Right atrium auricular region (tissue), 2 donors: ENCODE results near the gene CENATAC. TPM values are rescaled to one million over a fixed set of nuclear protein-coding genes. Genes with fewer than 3 reads are reported as not detected.
"Not testable (repeated sequence)": the region's sequence is repeated elsewhere in the genome, so short reads cannot be mapped to it uniquely, and the experiment has no call there.

Experiments used
- DNase-seq: peaks from one replicate; pipeline ENCODE4 v3.0.0-alpha.2; 2019; ENCODE audit warnings: low spot score
- H3K27ac ChIP-seq, 2 donors: fragments of 200-600 bp; sonication (generic); 1 replicate in 1 of 2; 2 replicates in 1 of 2; pipeline ENCODE4 v1.5.1; 2016 to 2019
- H3K27me3 ChIP-seq, 2 donors: fragments of 200-600 bp; sonication (generic); one replicate each; pipeline versions ENCODE4 v1.5.1 to v1.6.0; 2017 to 2019
- H3K36me3 ChIP-seq: fragments of 200-600 bp; sonication (generic); one replicate; pipeline ENCODE4 v1.5.1; 2016
- H3K4me1 ChIP-seq, 2 donors: fragments of 200-600 bp; sonication (generic); one replicate each; pipeline versions ENCODE4 v1.5.1 to v1.6.0; 2017 to 2019
- H3K4me3 ChIP-seq, 2 donors: fragments of 200-600 bp; sonication (generic); 1 replicate in 1 of 2; 2 replicates in 1 of 2; pipeline ENCODE4 v1.5.1; 2017 to 2019; ENCODE audit warnings: mild to moderate bottlenecking in 1 of 2, moderate library complexity in 1 of 2
- H3K9me3 ChIP-seq, 2 donors: fragments of 200-600 bp; sonication (generic); one replicate each; pipeline ENCODE4 v1.5.1; 2019
- CTCF ChIP-seq, 2 donors: fragments of 200-600 bp; sonication (generic); IDR thresholded peaks; one replicate each; pipeline ENCODE4 v1.5.1; 2019; ENCODE audit warnings: antibody characterized with exemption in 2 of 2
- total RNA-seq, 2 donors: library from RNA; depleted of rRNA; stranded (reverse); fragments of >200 nt; gene quantifications; one replicate each; pipeline ENCODE4 v1.1.0, GENCODE V29; 2016

CENATAC gene
- total RNA-seq, 2 donors from 2014 or later, result 8.7 to 11.9 TPM

- Histone ChIP-seq H3K36me3 (peaks cover 57% of the 10 kb centered on the region), H3K9me3 (no peaks in the 10 kb centered on the region), H3K4me3 (no peak overlapping the region), H3K4me1 (peaks cover 0 to 20% of the 10 kb centered on the region in 2 donors), H3K27me3 (no peaks in the 10 kb centered on the region), H3K27ac (no peak overlapping the region)
- no peak for DNase-seq
- no peak for TF ChIP-seq CTCF (IDR thresholded peaks at IDR 0.05)
Observed at GRCh38 chr11:119054418-119054817, 56.5 kb downstream of the CENATAC start.

DNA sequence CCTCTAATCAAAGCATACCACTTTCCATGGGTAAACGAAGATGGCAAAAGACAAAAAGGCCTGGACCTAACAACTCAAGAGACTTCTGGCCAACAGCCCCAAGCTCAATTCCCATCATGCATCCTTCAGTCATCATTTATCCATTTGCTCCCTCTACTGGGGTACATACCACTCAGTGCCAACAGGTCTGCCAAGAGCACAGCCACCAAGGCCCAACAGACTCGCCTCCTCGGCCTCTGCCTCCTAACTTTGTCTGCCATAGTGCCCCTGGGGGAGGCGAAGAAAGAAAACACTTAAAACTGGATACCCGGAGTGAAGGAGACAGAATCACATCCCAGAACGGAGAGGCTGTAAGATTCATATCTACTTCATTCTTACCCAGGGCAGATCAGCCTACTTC lies 58.0 kb downstream of the CENATAC start:
- no peak for DNase-seq
- peak overlapping the region; percentile 85 to 86 for H3K27ac ChIP-seq
- peaks cover 43% of the 10 kb centered on the region for H3K36me3 ChIP-seq
- no peaks in the 10 kb centered on the region for H3K9me3 ChIP-seq
- peak overlapping the region; percentile 78 to 90 for H3K4me3 ChIP-seq
- TF ChIP-seq CTCF (IDR thresholded peaks at IDR 0.05), result no peak
- no peaks in the 10 kb centered on the region for H3K27me3 ChIP-seq
- peaks cover 0 to 20% of the 10 kb centered on the region in 2 donors for H3K4me1 ChIP-seq

GRCh38 chr11:119056421-119056999 lies 58.6 kb downstream of the CENATAC start:
- Histone ChIP-seq H3K27me3 (no peaks in the 10 kb centered on the region), H3K9me3 (no peaks in the 10 kb centered on the region), H3K36me3 (peaks cover 37% of the 10 kb centered on the region), H3K4me1 (peaks cover 0 to 20% of the 10 kb centered on the region in 2 donors), H3K27ac (peak overlapping the region; percentile 85 to 86), H3K4me3 (peak overlapping the region; percentile 78 to 90)
- no peak for TF ChIP-seq CTCF (IDR thresholded peaks at IDR 0.05)
- no peak for DNase-seq

DNA sequence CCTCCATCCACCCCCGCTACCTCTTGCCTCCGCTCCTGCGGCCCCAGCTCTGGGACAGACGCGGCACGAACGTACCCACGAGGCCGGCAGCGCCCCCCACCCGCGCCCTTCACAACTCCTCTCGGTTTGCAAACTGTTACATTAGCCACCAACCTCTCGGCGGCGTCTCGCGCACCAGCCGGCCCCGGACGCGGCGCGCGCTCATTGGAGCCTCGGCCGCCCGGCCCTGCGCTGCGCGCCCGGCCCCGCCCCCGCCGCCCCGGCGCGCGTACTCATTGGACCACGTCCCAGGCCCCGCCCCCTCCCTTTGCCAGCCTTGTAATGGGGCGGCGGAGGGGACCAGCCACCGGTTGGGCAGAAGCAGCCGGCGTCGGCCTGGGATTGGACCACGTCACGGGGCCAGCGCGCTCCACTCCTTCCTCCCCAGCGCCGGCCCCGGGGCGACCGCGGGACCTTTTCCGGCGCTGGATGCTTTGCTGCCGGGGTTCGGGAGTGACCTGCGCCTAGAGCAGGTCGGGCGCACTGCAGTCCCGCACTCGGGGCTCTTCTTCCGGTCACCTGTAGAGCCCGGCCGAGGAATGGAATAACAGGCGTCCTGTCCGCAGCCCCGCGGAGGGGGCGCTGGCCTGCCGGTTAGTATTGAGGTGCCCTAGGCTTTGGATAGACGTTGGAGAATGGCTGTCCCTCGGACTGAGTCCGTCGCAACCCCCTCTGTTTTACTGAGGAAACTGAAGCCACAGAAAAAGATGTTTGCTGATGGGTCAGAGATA lies 59.2 kb downstream of the CENATAC start, which contains the start of gene HYOU1:
HYOU1 (minus strand) TSS at position 206 of the 770 bp plus-strand sequence. CDS start 1,045 bp downstream, outside the sequence.
- H3K27me3 ChIP-seq, result no peaks in the 10 kb centered on the region
- peak within 1 kb of the TSS; percentile 78 to 90 for H3K4me3 ChIP-seq
- H3K36me3 ChIP-seq, result peaks cover 30% of the 10 kb centered on the region
- peak within 1 kb of the TSS; percentile 85 to 89 for H3K27ac ChIP-seq
- TF ChIP-seq CTCF (IDR thresholded peaks at IDR 0.05), result no peak
- peaks cover 0 to 20% of the 10 kb centered on the region in 2 donors for H3K4me1 ChIP-seq
- peak; percentile 99 for DNase-seq
- H3K9me3 ChIP-seq, result no peaks in the 10 kb centered on the region

DNA sequence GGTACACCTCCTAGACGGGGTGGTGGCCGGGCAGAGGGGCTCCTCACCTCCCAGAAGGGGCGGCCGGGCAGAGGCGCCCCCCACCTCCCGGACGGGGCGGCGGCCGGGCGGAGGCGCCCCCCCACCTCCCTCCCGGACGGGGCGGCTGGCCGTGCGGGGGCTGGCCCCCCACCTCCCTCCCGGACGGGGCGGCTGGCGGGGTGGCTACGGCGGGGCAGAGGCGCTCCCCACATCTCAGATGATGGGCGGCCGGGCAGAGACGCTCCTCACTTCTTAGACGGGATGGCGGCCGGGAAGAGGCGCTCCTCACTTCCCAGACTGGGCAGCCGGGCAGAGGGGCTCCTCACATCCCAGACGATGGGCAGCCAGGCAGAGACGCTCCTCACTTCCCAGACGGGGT lies 61.2 kb downstream of the CENATAC start:
- Histone ChIP-seq H3K36me3 (peaks cover 11% of the 10 kb centered on the region), H3K4me1 (peaks cover 0 to 29% of the 10 kb centered on the region in 2 donors)
- not testable (repeated sequence) for H3K27me3 ChIP-seq, DNase-seq, H3K4me3 ChIP-seq, H3K9me3 ChIP-seq, H3K27ac ChIP-seq

DNA sequence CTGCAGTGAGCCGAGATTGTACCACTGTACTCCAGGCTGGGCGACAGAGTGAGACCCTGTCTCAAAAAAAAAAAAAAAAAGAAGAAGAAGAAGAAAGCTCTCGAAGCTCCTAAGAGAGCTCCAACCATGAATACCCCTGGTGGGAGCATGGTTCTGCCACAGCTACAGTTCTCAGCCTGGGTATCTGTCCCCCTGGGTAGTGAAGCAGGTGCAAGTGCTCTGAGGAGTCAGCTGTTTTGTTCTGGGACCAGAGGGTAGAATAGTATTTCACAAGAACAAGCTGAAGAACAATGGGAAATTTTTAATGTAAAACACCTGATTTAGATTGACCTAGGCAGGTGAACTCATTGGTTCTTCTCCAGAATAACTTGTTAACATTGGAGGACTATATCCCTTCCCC lies 63.3 kb downstream of the CENATAC start:
- H3K4me1 ChIP-seq, result peaks cover 0 to 25% of the 10 kb centered on the region in 2 donors
- no peak for DNase-seq
- no peaks in the 10 kb centered on the region for H3K36me3 ChIP-seq
- no peaks in the 10 kb centered on the region for H3K27me3 ChIP-seq
- no peak for TF ChIP-seq CTCF (IDR thresholded peaks at IDR 0.05)
- H3K4me3 ChIP-seq, result no peak overlapping the region
- H3K9me3 ChIP-seq, result no peaks in the 10 kb centered on the region
- H3K27ac ChIP-seq, result no peak overlapping the region
